ENCODE results near the gene ERI3.

Gene ERI3

GRCh38 chr1:44256762-44257554 is 98.1 kb downstream of the ERI3 start:
- Histone ChIP-seq H4K20me1 (peaks cover 51% of the 10 kb centered on the region), H3K9me3 (no peaks in the 10 kb centered on the region), H3K4me2 (no peak overlapping the region), H3K27me3 (no peaks in the 10 kb centered on the region), H3K36me3 (peaks cover 55% of the 10 kb centered on the region), H3K4me1 (peaks cover 9% of the 10 kb centered on the region; the same call in 1 of the 2 replicates), H3K4me3 (no peak overlapping the region), H3K27ac (no peak overlapping the region), H3K9ac (no peak overlapping the region)
- TF ChIP-seq Cebpa-rat (IDR thresholded peaks at IDR 0.05) = no peak

DNA sequence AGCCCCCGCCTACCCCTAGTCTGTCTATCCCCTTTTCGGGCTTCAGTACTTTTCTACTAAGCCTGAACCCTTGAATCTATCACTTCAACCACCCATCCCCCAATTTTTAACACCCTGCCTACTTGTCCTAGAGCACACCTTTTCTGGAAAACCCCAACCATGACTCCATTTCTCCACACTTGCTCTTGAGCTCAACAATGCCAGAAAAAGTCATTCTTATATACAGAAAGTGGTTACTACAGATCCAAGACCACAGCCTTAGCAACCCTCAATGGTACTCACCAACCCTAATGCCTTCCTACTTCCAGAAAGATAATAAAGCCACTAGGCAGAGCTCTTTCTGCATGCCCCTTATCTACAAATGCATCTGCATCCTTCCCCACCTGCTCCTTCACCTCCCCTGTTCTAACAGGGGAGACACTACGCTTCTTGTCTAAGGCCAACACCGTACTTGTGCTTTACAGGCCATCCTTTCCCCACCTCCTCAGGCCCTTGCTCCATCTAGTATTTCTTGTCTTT is 100.6 kb downstream of the ERI3 start:
- Histone ChIP-seq H3K4me3 (no peak overlapping the region), H3K27ac (no peak overlapping the region), H3K9ac (no peak overlapping the region), H4K20me1 (peaks cover 54% of the 10 kb centered on the region), H3K36me3 (peaks cover 60% of the 10 kb centered on the region), H3K9me3 (no peaks in the 10 kb centered on the region), H3K4me1 (peaks cover 9% of the 10 kb centered on the region; the same call in 1 of the 2 replicates), H3K4me2 (no peak overlapping the region), H3K27me3 (no peaks in the 10 kb centered on the region)
- no peak for TF ChIP-seq Cebpa-rat (IDR thresholded peaks at IDR 0.05)

- H3K9me3 ChIP-seq = no peaks in the 10 kb centered on the region
- peaks cover 47% of the 10 kb centered on the region for H4K20me1 ChIP-seq
- H3K4me3 ChIP-seq = no peak overlapping the region
- H3K4me2 ChIP-seq = no peak overlapping the region
- H3K27me3 ChIP-seq = no peaks in the 10 kb centered on the region
- no peaks in the 10 kb centered on the region for H3K4me1 ChIP-seq
- H3K9ac ChIP-seq = no peak overlapping the region
- H3K36me3 ChIP-seq = peaks cover 70% of the 10 kb centered on the region
- no peak for TF ChIP-seq Cebpa-rat (IDR thresholded peaks at IDR 0.05)
- H3K27ac ChIP-seq = no peak overlapping the region
Observed at GRCh38 chr1:44251989-44252671, 102.9 kb downstream of the ERI3 start.

- no peaks in the 10 kb centered on the region for H3K9me3 ChIP-seq
Observed at GRCh38 chr1:44251486-44251885, 103.6 kb downstream of the ERI3 start.

DNA sequence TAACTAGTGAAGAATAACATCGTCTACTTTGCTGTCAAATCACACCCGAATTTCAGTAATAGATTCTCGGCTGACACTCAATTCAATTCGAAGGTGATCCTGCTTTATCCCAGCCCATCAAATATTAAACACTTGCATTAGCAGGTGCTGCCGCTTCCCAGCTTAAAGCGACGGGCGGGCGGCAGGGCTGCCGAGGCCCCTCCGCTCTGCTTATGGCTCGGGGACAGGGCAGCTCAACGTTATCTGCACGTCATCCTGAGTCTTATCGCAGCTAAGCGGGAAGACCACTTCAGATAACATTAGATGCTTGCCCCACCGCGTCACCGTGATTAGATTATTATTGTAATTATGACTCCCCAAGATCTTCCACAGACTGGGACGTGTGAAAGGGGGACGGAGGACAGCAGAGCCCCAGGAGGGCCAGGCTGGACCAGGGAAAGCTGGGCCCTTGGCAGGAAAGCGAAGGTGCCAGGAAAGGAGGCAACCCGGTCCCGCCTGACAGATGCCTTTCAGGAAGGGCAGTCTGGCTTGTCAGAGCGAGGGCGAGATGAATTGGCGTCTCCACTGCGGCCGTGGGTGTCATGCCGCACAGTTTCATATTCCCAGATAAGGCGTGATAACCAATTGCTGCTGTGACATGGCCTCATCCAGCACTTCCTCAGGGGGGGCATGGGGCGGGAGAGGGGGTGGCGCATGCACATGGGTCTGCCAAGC is 104.8 kb downstream of the ERI3 start:
- H3K4me2 ChIP-seq = no peak overlapping the region
- no peak overlapping the region for H3K27ac ChIP-seq
- H3K4me3 ChIP-seq = no peak overlapping the region
- no peaks in the 10 kb centered on the region for H3K27me3 ChIP-seq
- H4K20me1 ChIP-seq = peaks cover 47% of the 10 kb centered on the region
- peaks cover 11% of the 10 kb centered on the region for H3K4me1 ChIP-seq
- no peak overlapping the region for H3K9ac ChIP-seq
- TF ChIP-seq Cebpa-rat (IDR thresholded peaks at IDR 0.05) = no peak
- peaks cover 70% of the 10 kb centered on the region for H3K36me3 ChIP-seq
- H3K9me3 ChIP-seq = no peaks in the 10 kb centered on the region

More at GRCh38 chr1:44251486-44251885, 103.6 kb downstream of the ERI3 start:
- Histone ChIP-seq H3K36me3 (peaks cover 72% of the 10 kb centered on the region), H3K27me3 (no peaks in the 10 kb centered on the region), H4K20me1 (peaks cover 47% of the 10 kb centered on the region), H3K27ac (no peak overlapping the region), H3K9ac (no peak overlapping the region), H3K4me2 (no peak overlapping the region), H3K4me3 (no peak overlapping the region), H3K4me1 (peaks cover 2% of the 10 kb centered on the region; the same call in 1 of the 2 replicates)
- no peak for TF ChIP-seq Cebpa-rat (IDR thresholded peaks at IDR 0.05)

DNA sequence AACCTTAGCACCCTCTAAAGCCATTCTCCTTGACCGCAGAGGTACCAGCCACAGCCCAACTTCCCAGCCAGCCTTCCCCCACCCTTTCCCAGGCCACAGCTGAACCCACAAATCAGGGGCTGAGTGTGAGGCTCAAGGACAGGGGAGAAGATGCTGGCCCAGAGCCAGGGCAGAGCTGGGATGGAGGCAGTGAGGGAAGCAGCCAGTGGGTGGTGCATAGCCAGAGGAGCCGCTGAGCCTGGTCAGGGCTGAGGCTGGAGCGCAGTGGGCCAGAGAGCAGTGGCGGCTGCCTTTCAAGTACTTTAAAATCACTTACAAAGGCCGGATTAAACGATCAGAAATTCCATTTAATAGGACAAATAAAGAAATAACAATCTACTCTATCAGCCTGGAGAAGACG is 105.5 kb downstream of the ERI3 start:
- Histone ChIP-seq H3K4me2 (no peak overlapping the region), H3K27ac (no peak overlapping the region), H3K4me3 (no peak overlapping the region), H3K36me3 (peaks cover 67% of the 10 kb centered on the region), H3K9ac (no peak overlapping the region), H3K4me1 (peaks cover 13% of the 10 kb centered on the region), H3K27me3 (no peaks in the 10 kb centered on the region), H3K9me3 (no peaks in the 10 kb centered on the region), H4K20me1 (peaks cover 47% of the 10 kb centered on the region)
- no peak for TF ChIP-seq Cebpa-rat (IDR thresholded peaks at IDR 0.05)

DNA sequence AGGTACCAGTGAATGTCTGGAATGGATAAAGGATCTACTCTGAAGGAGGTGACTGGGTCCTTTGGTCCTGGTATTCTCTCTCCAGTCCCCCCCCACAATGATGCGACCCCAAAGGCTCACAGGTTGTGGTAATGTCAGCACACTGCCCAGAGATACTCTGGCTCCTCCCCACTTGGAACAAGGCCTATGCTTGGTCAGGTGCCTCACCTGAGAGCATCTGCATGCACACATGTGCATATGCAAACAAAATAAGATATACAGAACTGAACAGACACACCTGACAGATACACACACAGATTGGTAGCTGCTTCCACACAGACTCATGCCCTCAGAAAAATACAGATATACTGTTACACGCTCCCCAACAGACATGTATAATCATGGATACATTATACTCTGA is 108.3 kb downstream of the ERI3 start:
- Histone ChIP-seq H3K27me3 (no peaks in the 10 kb centered on the region), H3K36me3 (peaks cover 89% of the 10 kb centered on the region), H3K4me1 (peaks cover 16% of the 10 kb centered on the region), H3K9ac (no peak overlapping the region), H4K20me1 (peaks cover 34% of the 10 kb centered on the region; the same call in 1 of the 2 replicates), H3K27ac (no peak overlapping the region), H3K9me3 (no peaks in the 10 kb centered on the region), H3K4me2 (no peak overlapping the region), H3K4me3 (no peak overlapping the region)
- no peak for TF ChIP-seq Cebpa-rat (IDR thresholded peaks at IDR 0.05)

DNA sequence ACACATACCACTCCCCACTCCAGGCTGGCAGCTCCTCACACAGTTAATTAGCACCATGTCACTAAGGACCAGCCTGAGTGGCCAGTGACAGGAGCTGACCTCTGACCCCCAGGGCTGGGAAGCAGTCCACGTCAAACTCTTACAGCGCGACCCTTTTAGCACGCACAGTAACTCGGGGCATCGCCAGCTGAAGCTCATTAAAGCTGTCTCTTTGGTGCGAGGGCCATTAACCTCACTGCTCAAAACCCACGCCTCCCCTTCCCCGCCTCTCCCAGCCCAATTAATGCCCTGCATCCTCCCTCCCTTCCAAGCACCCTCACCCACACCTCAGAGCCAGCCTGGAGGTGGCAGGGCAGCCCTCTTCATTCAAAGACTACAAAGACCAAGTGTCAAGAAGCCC is 110.1 kb downstream of the ERI3 start:
- no peak overlapping the region for H3K4me3 ChIP-seq
- H3K27ac ChIP-seq = no peak overlapping the region
- peaks cover 34% of the 10 kb centered on the region for H3K4me1 ChIP-seq
- H3K36me3 ChIP-seq = peaks cover 78% of the 10 kb centered on the region
- H3K27me3 ChIP-seq = no peaks in the 10 kb centered on the region
- no peaks in the 10 kb centered on the region for H3K9me3 ChIP-seq
- no peak overlapping the region for H3K9ac ChIP-seq
- TF ChIP-seq Cebpa-rat (IDR thresholded peaks at IDR 0.05) = no peak
- H4K20me1 ChIP-seq = peaks cover 20% of the 10 kb centered on the region; the same call in 1 of the 2 replicates
- no peak overlapping the region; the same call in 1 of the 2 replicates for H3K4me2 ChIP-seq

- H3K36me3 ChIP-seq = peaks cover 70% of the 10 kb centered on the region
- peaks cover 10% of the 10 kb centered on the region; the same call in 1 of the 2 replicates for H4K20me1 ChIP-seq
- no peak overlapping the region for H3K9ac ChIP-seq
- peaks cover 45% of the 10 kb centered on the region for H3K4me1 ChIP-seq
- H3K4me2 ChIP-seq = no peak overlapping the region
- H3K27me3 ChIP-seq = no peaks in the 10 kb centered on the region
- H3K9me3 ChIP-seq = no peaks in the 10 kb centered on the region
- no peak for TF ChIP-seq Cebpa-rat (IDR thresholded peaks at IDR 0.05)
- no peak overlapping the region for H3K27ac ChIP-seq
- H3K4me3 ChIP-seq = no peak overlapping the region
Observed at GRCh38 chr1:44243782-44244495, 111.1 kb downstream of the ERI3 start.
